PC-3 (cell line): ENCODE data around the gene DMC1. TPM values are rescaled to one million over a fixed set of nuclear protein-coding genes. Genes with fewer than 3 reads are reported as not detected.
"Not testable (repeated sequence)": the region's sequence is repeated elsewhere in the genome, so short reads cannot be mapped to it uniquely, and the experiment has no call there.

Experiments used
- ATAC-seq: fragments of 200-7000 bp; cut with Tn5 transposase; 2 replicates; pipeline ENCODE4 v1.9.1; 2020; ENCODE audit warnings: mild to moderate bottlenecking, moderate library complexity
- BruUV-seq: library from RNA; stranded (reverse); fragments of 400-500 nt; replicated peaks from 2 replicates; lab custom pipeline; 2021; lab: Mats Ljungman, UMichigan
- CTCF ChIA-PET: fragments of 300-600 bp; sonication (Branson Sonifier 250); formaldehyde crosslinking; loops from one replicate; lab custom pipeline; 2022; ENCODE audit warnings: antibody characterized with exemption; lab: Charles Lee
- POLR2A ChIA-PET: fragments of 300-600 bp; sonication (Branson Sonifier 250); formaldehyde crosslinking; loops from one replicate; lab custom pipeline; 2022; ENCODE audit warnings: antibody characterized with exemption; ENCODE audit not compliant: unreplicated experiment; lab: Charles Lee
- DNase-seq: peaks from one replicate; pipeline ENCODE4 v3.0.0-alpha.2; 2015
- H2AFZ ChIP-seq: fragments of 300-600 bp; sonication (generic); 2 replicates; pipeline ENCODE4 v1.6.0; 2016; ENCODE audit warnings: antibody characterized with exemption, low read length
- H3F3A ChIP-seq: fragments of 300-600 bp; sonication (generic); one replicate; pipeline ENCODE4 v1.6.0; 2017; ENCODE audit warnings: antibody characterized with exemption, low read length, control low read depth, mild to moderate bottlenecking; ENCODE audit not compliant: unreplicated experiment
- H3K27ac ChIP-seq: fragments of 300-600 bp; sonication (generic); 2 replicates; pipeline ENCODE4 v1.5.1; 2016; ENCODE audit warnings: mild to moderate bottlenecking, low read length
- H3K27me3 ChIP-seq: fragments of 300-600 bp; sonication (generic); 2 replicates; pipeline ENCODE4 v1.6.1; 2016; ENCODE audit warnings: low read length, mixed read lengths
- H3K36me3 ChIP-seq: fragments of 300-600 bp; sonication (generic); 2 replicates; pipeline ENCODE4 v1.6.1; 2016; ENCODE audit warnings: low read depth, mixed run types, low read length, mixed read lengths
- H3K4me1 ChIP-seq: fragments of 300-600 bp; sonication (generic); 2 replicates; pipeline ENCODE4 v1.5.1; 2016; ENCODE audit warnings: low read length; ENCODE audit not compliant: insufficient read depth
- H3K4me2 ChIP-seq: fragments of 300-600 bp; sonication (generic); 2 replicates; pipeline ENCODE4 v1.6.0; 2016; ENCODE audit warnings: low read length
- H3K4me3 ChIP-seq: fragments of 300-600 bp; sonication (generic); 2 replicates; pipeline ENCODE4 v1.5.1; 2016; ENCODE audit warnings: mild to moderate bottlenecking, low read length, mixed read lengths
- H3K79me2 ChIP-seq: fragments of 300-600 bp; sonication (generic); 2 replicates; pipeline ENCODE4 v1.6.1; 2017; ENCODE audit warnings: low read length, mixed read lengths
- H3K9ac ChIP-seq: fragments of 300-600 bp; sonication (generic); 2 replicates; pipeline ENCODE4 v1.6.0; 2016; ENCODE audit warnings: mild to moderate bottlenecking, low read length
- H3K9me2 ChIP-seq: fragments of 300-600 bp; sonication (generic); replicated peaks from 2 replicates; pipeline ENCODE4 v1.6.1; 2016; ENCODE audit warnings: mixed run types, low read length, mixed read lengths
- H3K9me3 ChIP-seq: fragments of 300-600 bp; sonication (generic); 2 replicates; pipeline ENCODE4 v1.6.1; 2016; ENCODE audit warnings: low read length, mixed read lengths
- H4K20me1 ChIP-seq: fragments of 300-600 bp; sonication (generic); 2 replicates; pipeline ENCODE4 v1.6.1; 2016; ENCODE audit warnings: low read length, mixed read lengths
- EZH2 ChIP-seq: fragments of 300-600 bp; sonication (generic); IDR thresholded peaks from one replicate; pipeline ENCODE4 v1.6.1; 2017; ENCODE audit warnings: antibody characterized with exemption, mild to moderate bottlenecking, low read length; ENCODE audit not compliant: unreplicated experiment
- EZH2phosphoT487 ChIP-seq: fragments of 300-600 bp; sonication (generic); IDR thresholded peaks from 2 replicates; pipeline ENCODE4 v1.6.1; 2018; ENCODE audit warnings: mild to moderate bottlenecking, antibody characterized with exemption, low read length, borderline replicate concordance
- intact Hi-C: fragments of 100-400 bp; cut with micrococcal nuclease; formaldehyde crosslinking; loops from 2 replicates; pipeline ENCODE4 v1.9.0; 2023
- total RNA-seq: library from RNA; depleted of rRNA; stranded (reverse); fragments of >200 nt; gene quantifications from 2 replicates; pipeline ENCODE4 v1.2.3, GENCODE V29; 2014
- TF ChIP-seq, protein P1 (sequence below): fragments of 300-600 bp; sonication (generic); conservative IDR thresholded peaks from 2 replicates; pipeline ENCODE4 v1.5.1; 2017; ENCODE audit warnings: antibody characterized with exemption, low read depth, mild to moderate bottlenecking, low read length

Gene DMC1
- total RNA-seq, 1 experiment from 2014 or later = not detected

DNA sequence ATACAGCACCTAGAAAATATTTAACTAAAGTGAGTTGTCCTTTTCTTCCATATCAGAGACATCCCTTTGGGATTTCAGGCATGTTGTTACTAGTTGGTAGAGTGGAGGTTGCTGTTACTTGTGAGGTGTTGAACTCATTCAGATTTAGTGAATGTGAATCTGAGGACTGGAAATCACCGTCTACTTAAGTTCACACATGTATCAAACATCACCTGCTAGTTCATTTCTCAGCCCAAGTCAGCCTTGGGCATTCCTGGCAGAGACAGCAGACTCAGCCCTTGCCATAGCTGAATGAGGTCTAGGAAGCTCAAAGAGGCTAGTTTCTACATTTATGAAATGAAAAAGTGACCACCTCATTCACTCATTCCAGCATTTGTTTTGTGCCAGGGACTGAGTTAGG, 92.4 kb downstream of the DMC1 start:
- H3K9me2 ChIP-seq = no peaks in the 10 kb centered on the region
- no peak overlapping the region for H2AFZ ChIP-seq
- ATAC-seq (no peak), DNase-seq (no peak)
- no peaks in the 10 kb centered on the region for H3K79me2 ChIP-seq
- no TSS peak for BruUV-seq
- no peaks in the 10 kb centered on the region for H3K4me1 ChIP-seq
- no peaks in the 10 kb centered on the region for H4K20me1 ChIP-seq
- no peak overlapping the region for H3K9ac ChIP-seq
- no peaks in the 10 kb centered on the region for H3K27me3 ChIP-seq
- no peak overlapping the region for H3K4me2 ChIP-seq
- H3K4me3 ChIP-seq = no peak overlapping the region
- no peaks in the 10 kb centered on the region for H3F3A ChIP-seq
- H3K9me3 ChIP-seq = no peaks in the 10 kb centered on the region
- ChIA-PET CTCF (no interaction called here), POLR2A (no interaction called here)
- intact Hi-C loops = no loop called here
- TF ChIP-seq EZH2phosphoT487 = no peak
- TF ChIP-seq, protein P1, sequence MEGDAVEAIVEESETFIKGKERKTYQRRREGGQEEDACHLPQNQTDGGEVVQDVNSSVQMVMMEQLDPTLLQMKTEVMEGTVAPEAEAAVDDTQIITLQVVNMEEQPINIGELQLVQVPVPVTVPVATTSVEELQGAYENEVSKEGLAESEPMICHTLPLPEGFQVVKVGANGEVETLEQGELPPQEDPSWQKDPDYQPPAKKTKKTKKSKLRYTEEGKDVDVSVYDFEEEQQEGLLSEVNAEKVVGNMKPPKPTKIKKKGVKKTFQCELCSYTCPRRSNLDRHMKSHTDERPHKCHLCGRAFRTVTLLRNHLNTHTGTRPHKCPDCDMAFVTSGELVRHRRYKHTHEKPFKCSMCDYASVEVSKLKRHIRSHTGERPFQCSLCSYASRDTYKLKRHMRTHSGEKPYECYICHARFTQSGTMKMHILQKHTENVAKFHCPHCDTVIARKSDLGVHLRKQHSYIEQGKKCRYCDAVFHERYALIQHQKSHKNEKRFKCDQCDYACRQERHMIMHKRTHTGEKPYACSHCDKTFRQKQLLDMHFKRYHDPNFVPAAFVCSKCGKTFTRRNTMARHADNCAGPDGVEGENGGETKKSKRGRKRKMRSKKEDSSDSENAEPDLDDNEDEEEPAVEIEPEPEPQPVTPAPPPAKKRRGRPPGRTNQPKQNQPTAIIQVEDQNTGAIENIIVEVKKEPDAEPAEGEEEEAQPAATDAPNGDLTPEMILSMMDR = no peak
- no peak for TF ChIP-seq EZH2
- peaks cover 17% of the 10 kb centered on the region; the same call in 1 of the 2 replicates for H3K36me3 ChIP-seq
- no peak overlapping the region for H3K27ac ChIP-seq

- no peak overlapping the region for H2AFZ ChIP-seq
- TF ChIP-seq EZH2phosphoT487 (no peak), EZH2 (no peak)
- TF ChIP-seq, protein P1 = no peak
- no peak overlapping the region for H3K4me3 ChIP-seq
- H3K27me3 ChIP-seq = no peaks in the 10 kb centered on the region
- H3K4me1 ChIP-seq = no peaks in the 10 kb centered on the region
- no peaks in the 10 kb centered on the region for H3K9me3 ChIP-seq
- no peaks in the 10 kb centered on the region for H3K9me2 ChIP-seq
- POLR2A ChIA-PET = no interaction called here
- H3F3A ChIP-seq = no peaks in the 10 kb centered on the region
- no peaks in the 10 kb centered on the region for H3K36me3 ChIP-seq
- BruUV-seq = no TSS peak
- H3K4me2 ChIP-seq = no peak overlapping the region
- H3K79me2 ChIP-seq = no peaks in the 10 kb centered on the region
- no peak overlapping the region for H3K27ac ChIP-seq
- DNase-seq (no peak), ATAC-seq (no peak)
- no peaks in the 10 kb centered on the region for H4K20me1 ChIP-seq
- intact Hi-C loops = no loop called here
- CTCF ChIA-PET = no interaction called here
- H3K9ac ChIP-seq = no peak overlapping the region
These were observed 95.9 kb downstream of the DMC1 start for GRCh38 chr22:38474003-38474607.

GRCh38 chr22:38471237-38471636, 98.7 kb downstream of the DMC1 start:
- no peaks in the 10 kb centered on the region for H4K20me1 ChIP-seq
- H3K4me2 ChIP-seq = no peak overlapping the region
- H3K4me3 ChIP-seq = no peak overlapping the region
- no peaks in the 10 kb centered on the region for H3K9me3 ChIP-seq
- no peaks in the 10 kb centered on the region for H3K27me3 ChIP-seq
- H3K9ac ChIP-seq = no peak overlapping the region
- BruUV-seq = no TSS peak
- H2AFZ ChIP-seq = no peak overlapping the region
- POLR2A ChIA-PET = no interaction called here
- H3K9me2 ChIP-seq = no peaks in the 10 kb centered on the region
- DNase-seq (no peak), ATAC-seq (no peak)
- TF ChIP-seq EZH2 (no peak), EZH2phosphoT487 (no peak)
- TF ChIP-seq, protein P1 = no peak
- H3F3A ChIP-seq = no peaks in the 10 kb centered on the region
- intact Hi-C loops = no loop called here
- peaks cover 5% of the 10 kb centered on the region; the same call in 1 of the 2 replicates for H3K4me1 ChIP-seq
- H3K36me3 ChIP-seq = no peaks in the 10 kb centered on the region
- no peak overlapping the region for H3K27ac ChIP-seq
- CTCF ChIA-PET = no interaction called here
- H3K79me2 ChIP-seq = no peaks in the 10 kb centered on the region

GRCh38 chr22:38470179-38470578, 99.8 kb downstream of the DMC1 start:
- H3K4me3 ChIP-seq, H3F3A ChIP-seq, BruUV-seq, H3K36me3 ChIP-seq, CTCF ChIA-PET, POLR2A ChIA-PET, ATAC-seq, DNase-seq, H3K9me2 ChIP-seq, H3K79me2 ChIP-seq, H3K4me2 ChIP-seq, intact Hi-C loops, H3K4me1 ChIP-seq, H3K9ac ChIP-seq, H2AFZ ChIP-seq, H3K9me3 ChIP-seq, H4K20me1 ChIP-seq, H3K27ac ChIP-seq, H3K27me3 ChIP-seq: not testable (repeated sequence)
